ES-I3 (cell line): ENCODE data around the gene ZNF350.

Experiments
- H3K36me3 ChIP-seq: 2 replicates; pipeline ENCODE4 v1.6.1; 2013; ENCODE audit warnings: mild to moderate bottlenecking, low read length, control low read depth, moderate library complexity; ENCODE audit not compliant: insufficient read depth
- H3K4me1 ChIP-seq: 2 replicates; pipeline ENCODE4 v1.6.1; 2013; ENCODE audit warnings: mild to moderate bottlenecking, control low read depth, low read length; ENCODE audit not compliant: insufficient read depth
- H3K9ac ChIP-seq: 2 replicates; pipeline ENCODE4 v1.6.1; 2013; ENCODE audit warnings: low read depth, mild to moderate bottlenecking, low read length, moderate library complexity
- H3K9me3 ChIP-seq: 2 replicates; pipeline ENCODE4 v1.6.1; 2013; ENCODE audit warnings: mild to moderate bottlenecking, low read length, moderate library complexity; ENCODE audit not compliant: control insufficient read depth, insufficient read depth

The ZNF350 gene

DNA sequence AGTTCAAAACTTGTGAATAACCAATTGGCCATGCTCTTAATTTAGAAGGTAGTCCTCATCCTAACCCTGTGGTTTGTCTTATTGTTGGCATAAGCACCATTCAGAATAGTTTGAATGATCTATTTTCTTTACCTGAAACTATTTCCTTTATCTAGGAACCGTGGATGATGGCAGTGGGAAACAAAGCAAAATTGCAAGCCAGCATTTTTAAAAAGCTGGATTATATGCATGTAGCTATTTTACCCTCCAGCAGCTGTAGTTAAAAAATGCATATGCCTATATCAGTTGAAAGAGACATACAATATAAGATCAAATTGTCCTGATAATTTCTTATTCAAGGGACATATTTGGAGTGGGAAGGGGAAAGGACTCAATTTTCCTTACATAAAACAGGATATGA lies 40.0 kb downstream of the ZNF350 start:
- no peak overlapping the region for H3K9ac ChIP-seq
- peaks cover 27% of the 10 kb centered on the region; the same call in 1 of the 2 replicates for H3K36me3 ChIP-seq
- H3K4me1 ChIP-seq: no peaks in the 10 kb centered on the region
- peaks cover 34% of the 10 kb centered on the region for H3K9me3 ChIP-seq

DNA sequence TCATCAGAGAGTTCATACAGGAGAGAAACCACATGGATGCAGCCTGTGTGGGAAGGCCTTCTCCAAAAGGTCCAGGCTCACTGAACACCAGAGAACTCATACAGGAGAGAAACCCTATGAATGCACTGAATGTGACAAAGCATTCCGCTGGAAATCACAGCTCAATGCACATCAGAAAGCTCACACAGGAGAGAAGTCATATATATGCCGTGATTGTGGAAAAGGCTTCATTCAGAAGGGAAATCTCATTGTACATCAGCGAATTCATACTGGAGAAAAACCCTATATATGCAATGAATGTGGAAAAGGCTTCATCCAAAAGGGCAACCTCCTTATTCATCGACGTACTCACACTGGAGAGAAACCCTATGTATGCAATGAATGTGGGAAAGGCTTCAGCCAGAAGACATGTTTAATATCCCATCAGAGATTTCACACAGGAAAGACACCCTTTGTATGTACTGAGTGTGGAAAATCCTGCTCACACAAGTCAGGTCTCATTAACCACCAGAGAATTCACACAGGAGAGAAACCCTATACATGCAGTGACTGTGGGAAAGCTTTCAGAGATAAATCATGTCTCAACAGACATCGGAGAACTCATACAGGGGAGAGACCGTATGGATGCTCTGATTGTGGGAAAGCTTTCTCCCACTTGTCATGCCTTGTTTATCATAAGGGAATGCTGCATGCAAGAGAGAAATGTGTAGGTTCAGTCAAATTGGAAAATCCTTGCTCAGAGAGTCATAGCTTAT lies 41.7 kb downstream of the ZNF350 start:
- peaks cover 30% of the 10 kb centered on the region for H3K9me3 ChIP-seq
- H3K4me1 ChIP-seq: no peaks in the 10 kb centered on the region
- peaks cover 39% of the 10 kb centered on the region; the same call in 1 of the 2 replicates for H3K36me3 ChIP-seq
- H3K9ac ChIP-seq: no peak overlapping the region

DNA sequence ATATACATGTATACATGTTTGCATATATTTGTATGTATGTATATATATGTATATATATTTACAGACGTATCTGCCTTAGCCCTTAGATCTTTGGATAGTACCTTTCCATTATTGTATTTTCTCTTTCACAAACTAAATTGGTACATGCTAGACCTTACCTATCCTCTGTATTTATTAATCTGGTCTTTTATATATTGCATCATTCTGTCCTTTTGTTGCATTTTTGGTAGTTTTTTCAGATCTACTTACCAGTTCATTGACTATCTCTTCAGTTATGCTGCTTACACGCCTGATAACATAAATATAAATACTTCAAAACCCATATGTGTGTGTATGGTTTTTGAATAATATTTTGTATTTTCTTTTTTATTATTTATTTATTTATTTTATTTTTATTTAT lies 47.7 kb downstream of the ZNF350 start:
- Histone ChIP-seq H3K4me1 (no peaks in the 10 kb centered on the region), H3K9me3 (peaks cover 23% of the 10 kb centered on the region), H3K36me3 (peaks cover 40% of the 10 kb centered on the region), H3K9ac (no peak overlapping the region)

GRCh38 chr19:51931921-51932320 lies 54.7 kb downstream of the ZNF350 start:
- H3K36me3 ChIP-seq: peaks cover 13% of the 10 kb centered on the region
- H3K4me1 ChIP-seq: no peaks in the 10 kb centered on the region
- peaks cover 8% of the 10 kb centered on the region; the same call in 1 of the 2 replicates for H3K9me3 ChIP-seq
- no peak overlapping the region for H3K9ac ChIP-seq

DNA sequence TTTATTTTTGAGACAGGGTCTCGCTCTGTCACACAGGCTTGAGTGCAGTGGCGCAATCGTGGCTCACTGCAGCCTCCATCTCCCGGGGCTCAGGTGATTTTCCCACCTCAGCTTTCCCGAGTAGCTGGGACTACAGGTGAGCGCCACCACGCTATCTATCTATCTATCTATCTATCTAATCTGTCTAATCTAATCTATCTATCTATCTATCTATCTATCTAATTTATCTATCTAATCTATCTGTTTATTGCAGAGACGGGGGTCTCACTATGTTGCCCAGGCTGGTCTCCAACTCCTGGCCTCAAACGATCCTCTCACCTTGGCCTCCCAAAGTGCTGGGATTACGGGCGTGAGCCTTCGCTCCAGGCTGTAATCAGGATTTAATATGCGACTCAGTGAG lies 58.8 kb downstream of the ZNF350 start:
- Histone ChIP-seq H3K4me1 (no peaks in the 10 kb centered on the region), H3K9me3 (no peaks in the 10 kb centered on the region; the same call in 1 of the 2 replicates), H3K36me3 (no peaks in the 10 kb centered on the region; the same call in 1 of the 2 replicates), H3K9ac (peak overlapping the region; percentile 100)

- peaks cover 6% of the 10 kb centered on the region; the same call in 1 of the 2 replicates for H3K9me3 ChIP-seq
- H3K36me3 ChIP-seq: no peaks in the 10 kb centered on the region; the same call in 1 of the 2 replicates
- H3K4me1 ChIP-seq: no peaks in the 10 kb centered on the region
- H3K9ac ChIP-seq: peak within 1 kb of the TSS; percentile 100
These were observed 59.6 kb downstream of the ZNF350 start, which contains the start of gene ZNF613 for GRCh38 chr19:51926784-51927741. TSS of gene ZNF613 (plus strand) at chr19:51927472. CDS start at chr19:51936221, 8,749 bp downstream.

DNA sequence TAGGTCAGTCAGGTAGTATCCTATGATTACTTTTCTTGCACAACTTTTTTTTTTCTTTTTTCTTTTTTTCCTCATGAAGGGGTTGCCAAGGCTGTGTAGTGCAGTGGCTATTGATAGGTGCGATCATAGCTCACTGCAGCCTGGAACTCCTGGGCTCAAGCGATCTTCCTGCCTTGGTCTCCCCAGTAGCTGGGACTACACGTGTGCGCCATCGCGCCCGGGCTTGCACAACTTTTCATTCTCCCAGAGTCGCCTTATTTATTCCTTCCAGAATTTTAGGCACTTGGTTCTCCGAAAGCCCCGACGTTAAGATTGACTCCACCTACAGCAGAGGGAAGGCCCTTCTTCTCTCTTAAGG lies 60.2 kb downstream of the ZNF350 start:
- H3K9me3 ChIP-seq: peaks cover 6% of the 10 kb centered on the region; the same call in 1 of the 2 replicates
- no peaks in the 10 kb centered on the region for H3K4me1 ChIP-seq
- no peaks in the 10 kb centered on the region; the same call in 1 of the 2 replicates for H3K36me3 ChIP-seq
- H3K9ac ChIP-seq: peak overlapping the region; percentile 100

GRCh38 chr19:51921949-51922348 lies 64.7 kb downstream of the ZNF350 start:
- H3K36me3 ChIP-seq: no peaks in the 10 kb centered on the region
- no peak overlapping the region for H3K9ac ChIP-seq
- peaks cover 20% of the 10 kb centered on the region for H3K9me3 ChIP-seq

DNA sequence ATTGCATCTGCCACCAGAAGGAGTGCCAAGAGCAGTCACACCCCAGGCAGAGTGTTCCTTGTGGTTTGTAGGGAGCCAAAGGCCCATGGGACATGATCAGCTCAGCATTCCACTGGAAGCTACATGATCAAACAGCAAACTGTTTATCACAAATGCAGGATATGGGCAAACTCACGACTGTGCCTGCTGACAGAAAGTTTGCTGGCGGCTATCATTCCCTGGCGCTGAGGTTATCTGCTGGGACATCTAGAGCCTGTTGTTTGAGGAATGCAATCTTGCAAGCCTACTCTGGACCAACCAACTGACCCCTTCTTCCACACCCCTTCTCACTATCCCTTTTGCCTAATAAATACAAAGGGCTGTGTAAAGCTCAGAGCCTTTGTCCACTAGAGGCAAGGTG lies 67.0 kb downstream of the ZNF350 start:
- H3K9ac ChIP-seq: no peak overlapping the region
- peaks cover 40% of the 10 kb centered on the region for H3K9me3 ChIP-seq

More at GRCh38 chr19:51921949-51922348, 64.7 kb downstream of the ZNF350 start:
- no peaks in the 10 kb centered on the region for H3K4me1 ChIP-seq

DNA sequence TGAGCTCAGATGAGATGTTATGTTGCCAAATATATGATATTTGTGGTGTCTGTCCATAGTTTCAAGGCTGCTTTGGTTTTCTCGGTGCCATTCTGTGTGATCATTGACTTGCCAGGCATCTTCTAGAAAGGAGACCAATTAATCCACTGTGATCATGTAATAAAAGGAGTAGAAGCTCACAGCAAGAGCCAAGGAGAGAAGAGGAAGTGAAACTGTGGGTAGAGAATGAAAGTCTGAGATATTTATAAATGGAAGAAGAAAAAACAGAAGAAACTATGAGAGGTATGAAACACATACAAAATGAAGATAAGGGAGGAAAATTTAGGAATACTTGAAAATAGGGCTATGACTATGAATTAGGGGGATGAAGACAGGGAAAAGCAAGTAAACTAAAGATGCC lies 70.5 kb downstream of the ZNF350 start:
- no peaks in the 10 kb centered on the region; the same call in 1 of the 2 replicates for H3K36me3 ChIP-seq
- no peaks in the 10 kb centered on the region for H3K4me1 ChIP-seq
- peaks cover 57% of the 10 kb centered on the region for H3K9me3 ChIP-seq
- H3K9ac ChIP-seq: no peak overlapping the region

More for the DNA sequence above, 67.0 kb downstream of the ZNF350 start:
- Histone ChIP-seq H3K4me1 (no peaks in the 10 kb centered on the region), H3K36me3 (no peaks in the 10 kb centered on the region; the same call in 1 of the 2 replicates)

DNA sequence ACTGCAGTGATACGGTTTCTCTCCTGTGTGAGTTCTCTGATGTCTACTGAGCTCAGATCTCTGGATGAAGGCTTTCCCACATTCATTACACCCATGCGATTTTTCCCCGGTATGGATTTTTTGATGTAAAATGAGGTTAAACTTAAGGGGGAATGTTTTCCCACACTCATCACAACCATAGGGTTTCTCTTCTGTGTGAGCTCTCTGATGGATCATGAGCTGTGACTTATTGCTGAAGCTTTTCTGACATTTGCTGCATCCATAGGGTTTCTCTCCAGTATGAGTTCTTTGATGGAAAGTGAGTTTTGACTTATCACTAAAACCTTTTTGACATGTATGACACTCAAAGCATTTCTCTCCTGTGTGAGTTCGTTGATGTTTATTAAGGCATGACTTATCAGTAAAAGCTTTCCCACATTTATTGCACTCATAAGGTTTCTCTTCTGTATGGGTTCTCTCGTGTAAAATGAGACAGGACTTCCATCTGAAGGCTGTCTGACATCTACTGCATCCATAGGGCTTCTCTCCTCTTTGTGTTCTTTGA lies 71.2 kb downstream of the ZNF350 start:
- H3K9me3 ChIP-seq: peaks cover 54% of the 10 kb centered on the region
- no peaks in the 10 kb centered on the region for H3K4me1 ChIP-seq
- no peaks in the 10 kb centered on the region; the same call in 1 of the 2 replicates for H3K36me3 ChIP-seq
- H3K9ac ChIP-seq: no peak overlapping the region
